CD4-positive, alpha-beta T cell treated with Interleukin-12 subunit alpha and Interleukin-12 subunit beta, for 1 hour (primary cell): ENCODE data around the gene CRYAB.

ENCODE experiments used
- DNase-seq: peaks from one replicate; pipeline ENCODE4 v3.0.0-alpha.2; 2020

Gene CRYAB

GRCh38 chr11:111911563-111912401 lies at the start of gene CRYAB:
Gene CRYAB (minus strand): TSS chr11:111911770. CDS start chr11:111911724, 46 bp downstream.
- no peak for DNase-seq

GRCh38 chr11:111960916-111961315 lies 49.3 kb upstream of the CRYAB start:
- no peak for DNase-seq

- DNase-seq = no peak
Observed at GRCh38 chr11:111957663-111958444, 46.3 kb upstream of the CRYAB start.

- DNase-seq = no peak
Observed at GRCh38 chr11:111954154-111954553, 42.6 kb upstream of the CRYAB start.

GRCh38 chr11:111951565-111951964 lies 40.0 kb upstream of the CRYAB start:
- no peak for DNase-seq

GRCh38 chr11:111949519-111950426 lies 38.2 kb upstream of the CRYAB start:
- no peak for DNase-seq

- no peak for DNase-seq
Observed at GRCh38 chr11:111947143-111947542, 35.6 kb upstream of the CRYAB start.

GRCh38 chr11:111946499-111946898 lies 34.9 kb upstream of the CRYAB start:
- DNase-seq = no peak

GRCh38 chr11:111945198-111945597 lies 33.6 kb upstream of the CRYAB start:
- no peak for DNase-seq

- no peak for DNase-seq
Observed at GRCh38 chr11:111944651-111945051, 33.1 kb upstream of the CRYAB start.

GRCh38 chr11:111944139-111944538 lies 32.6 kb upstream of the CRYAB start:
- no peak for DNase-seq

- no peak for DNase-seq
Observed at GRCh38 chr11:111942829-111943228, 31.3 kb upstream of the CRYAB start.

- DNase-seq = no peak
Observed at GRCh38 chr11:111941963-111942362, 30.4 kb upstream of the CRYAB start.

- no peak for DNase-seq
Observed at GRCh38 chr11:111939836-111940604, 28.4 kb upstream of the CRYAB start.

GRCh38 chr11:111938687-111939160 lies 27.2 kb upstream of the CRYAB start:
- DNase-seq = peak; percentile 35

- no peak for DNase-seq
Observed at GRCh38 chr11:111937844-111938243, 26.3 kb upstream of the CRYAB start.

- no peak for DNase-seq
Observed at GRCh38 chr11:111937461-111937769, 25.8 kb upstream of the CRYAB start.

- no peak for DNase-seq
Observed at GRCh38 chr11:111936040-111936540, 24.5 kb upstream of the CRYAB start.

- DNase-seq = no peak
Observed at GRCh38 chr11:111935317-111936039, 23.9 kb upstream of the CRYAB start.

GRCh38 chr11:111934306-111934705 lies 22.7 kb upstream of the CRYAB start:
- no peak for DNase-seq

GRCh38 chr11:111933872-111934271 lies 22.3 kb upstream of the CRYAB start:
- DNase-seq = no peak
